Measurements from ENCODE around the gene CNPPD1.
A peak's percentile ranks its signal among the peaks of the same experiment; 100 is the strongest.
"Not testable (repeated sequence)": the region's sequence is repeated elsewhere in the genome, so short reads cannot be mapped to it uniquely, and the experiment has no call there.

The CNPPD1 gene

GRCh38 chr2:219207884-219208740 lies 31.4 kb upstream of the CNPPD1 start:
- DNase-seq (ENCODE audit: low read depth) = no peak

GRCh38 chr2:219207134-219207883 lies 30.6 kb upstream of the CNPPD1 start:
- DNase-seq (ENCODE audit: low read depth) = no peak

GRCh38 chr2:219206328-219207133 lies 29.8 kb upstream of the CNPPD1 start, which contains the start of gene ZFAND2B:
TSS of gene ZFAND2B (plus strand) at chr2:219206782. CDS start at chr2:219206988, 206 bp downstream.
- DNase-seq (ENCODE audit: low read depth) = peak; percentile 96

- DNase-seq (ENCODE audit: low read depth) = no peak
Measured at GRCh38 chr2:219205981-219206327, 29.2 kb upstream of the CNPPD1 start.

- DNase-seq (ENCODE audit: low read depth) = no peak
Measured at GRCh38 chr2:219205165-219205538, 28.4 kb upstream of the CNPPD1 start.

GRCh38 chr2:219204425-219205164 lies 27.9 kb upstream of the CNPPD1 start:
- DNase-seq (ENCODE audit: low read depth) = no peak

- DNase-seq (ENCODE audit: low read depth) = not testable (repeated sequence)
Measured at GRCh38 chr2:219201331-219201730, 24.6 kb upstream of the CNPPD1 start.

GRCh38 chr2:219200502-219201326 lies 24.0 kb upstream of the CNPPD1 start:
- peak; percentile 24 for DNase-seq (ENCODE audit: low read depth)

GRCh38 chr2:219199470-219200211 lies 22.9 kb upstream of the CNPPD1 start:
- DNase-seq (ENCODE audit: low read depth) = no peak

- DNase-seq (ENCODE audit: low read depth) = no peak
Measured at GRCh38 chr2:219198974-219199373, 22.2 kb upstream of the CNPPD1 start.

- no peak for DNase-seq (ENCODE audit: low read depth)
Measured at GRCh38 chr2:219197388-219197787, 20.7 kb upstream of the CNPPD1 start.

- DNase-seq (ENCODE audit: low read depth) = no peak
Measured at GRCh38 chr2:219186754-219187456, 10.2 kb upstream of the CNPPD1 start.

- DNase-seq (ENCODE audit: low read depth) = no peak
Measured at GRCh38 chr2:219184121-219184520, 7.4 kb upstream of the CNPPD1 start.

- no peak for DNase-seq (ENCODE audit: low read depth)
Measured at GRCh38 chr2:219183151-219183772, 6.5 kb upstream of the CNPPD1 start.

GRCh38 chr2:219182331-219183150 lies 5.8 kb upstream of the CNPPD1 start:
- DNase-seq (ENCODE audit: low read depth) = no peak

GRCh38 chr2:219181531-219181930 lies 4.8 kb upstream of the CNPPD1 start:
- no peak for DNase-seq (ENCODE audit: low read depth)

GRCh38 chr2:219180961-219181360 lies 4.2 kb upstream of the CNPPD1 start:
- DNase-seq (ENCODE audit: low read depth) = no peak

Data from activated T-cell treated with anti-CD3 and anti-CD28 coated beads for 48 hours (primary cell).